SK-N-SH (cell line): Measurements from ENCODE around the gene SLC9A7.

Experiments used
- CHD2 ChIP-seq: fragments of 150-350 bp; IDR thresholded peaks from 2 replicates; pipeline ENCODE4 v1.6.1; 2018; ENCODE audit warnings: low read length; ENCODE audit not compliant: partially characterized antibody
- FOXJ3 ChIP-seq: sonication (generic); formaldehyde crosslinking; IDR thresholded peaks from 2 replicates; pipeline ENCODE4 v1.5.1; 2020; ENCODE audit warnings: mild to moderate bottlenecking, missing genetic modification reagents
- RCOR1 ChIP-seq: fragments of 150-350 bp; IDR thresholded peaks from 2 replicates; pipeline ENCODE4 v1.6.1; 2017; ENCODE audit warnings: antibody characterized with exemption, low read length
- TAF1 ChIP-seq: IDR thresholded peaks from 2 replicates; pipeline ENCODE4 v1.6.1; 2012; ENCODE audit warnings: low read depth, mild to moderate bottlenecking, low read length, moderate library complexity, borderline replicate concordance
- TCF12 ChIP-seq: IDR thresholded peaks from 2 replicates; pipeline ENCODE4 v1.4.0; 2012
- TEAD4 ChIP-seq: IDR thresholded peaks from 2 replicates; pipeline ENCODE4 v1.4.0; 2012; ENCODE audit warnings: mild to moderate bottlenecking, borderline replicate concordance; ENCODE audit not compliant: insufficient read depth
- USF1 ChIP-seq: IDR thresholded peaks from 2 replicates; pipeline ENCODE4 v1.4.0; 2012; ENCODE audit warnings: low read depth, borderline replicate concordance
- ZBTB33 ChIP-seq: IDR thresholded peaks from 2 replicates; pipeline ENCODE4 v1.4.0; 2012; ENCODE audit warnings: low read depth, borderline replicate concordance
- TF ChIP-seq, protein P1 (sequence below): fragments of 200-600 bp; sonication (generic); IDR thresholded peaks from 2 replicates; pipeline ENCODE4 v1.6.1; 2017; ENCODE audit warnings: antibody characterized with exemption, mild to moderate bottlenecking, moderate library complexity

- no peak for TF ChIP-seq USF1
- no peak for TF ChIP-seq CHD2
- TF ChIP-seq, protein P1, sequence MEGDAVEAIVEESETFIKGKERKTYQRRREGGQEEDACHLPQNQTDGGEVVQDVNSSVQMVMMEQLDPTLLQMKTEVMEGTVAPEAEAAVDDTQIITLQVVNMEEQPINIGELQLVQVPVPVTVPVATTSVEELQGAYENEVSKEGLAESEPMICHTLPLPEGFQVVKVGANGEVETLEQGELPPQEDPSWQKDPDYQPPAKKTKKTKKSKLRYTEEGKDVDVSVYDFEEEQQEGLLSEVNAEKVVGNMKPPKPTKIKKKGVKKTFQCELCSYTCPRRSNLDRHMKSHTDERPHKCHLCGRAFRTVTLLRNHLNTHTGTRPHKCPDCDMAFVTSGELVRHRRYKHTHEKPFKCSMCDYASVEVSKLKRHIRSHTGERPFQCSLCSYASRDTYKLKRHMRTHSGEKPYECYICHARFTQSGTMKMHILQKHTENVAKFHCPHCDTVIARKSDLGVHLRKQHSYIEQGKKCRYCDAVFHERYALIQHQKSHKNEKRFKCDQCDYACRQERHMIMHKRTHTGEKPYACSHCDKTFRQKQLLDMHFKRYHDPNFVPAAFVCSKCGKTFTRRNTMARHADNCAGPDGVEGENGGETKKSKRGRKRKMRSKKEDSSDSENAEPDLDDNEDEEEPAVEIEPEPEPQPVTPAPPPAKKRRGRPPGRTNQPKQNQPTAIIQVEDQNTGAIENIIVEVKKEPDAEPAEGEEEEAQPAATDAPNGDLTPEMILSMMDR = no peak
- no peak for TF ChIP-seq ZBTB33
- no peak for TF ChIP-seq FOXJ3 (CRISPR knock-in tag)
- TF ChIP-seq TAF1 = no peak
- no peak for TF ChIP-seq RCOR1
- TF ChIP-seq TEAD4 = no peak
- TF ChIP-seq TCF12 = no peak
Measured at GRCh38 chrX:46703980-46704379, 54.9 kb downstream of the SLC9A7 start.
